NCI-H2171 (cell line): Measurements from ENCODE around the gene DCTN1.
"Not testable (repeated sequence)": the region's sequence is repeated elsewhere in the genome, so short reads cannot be mapped to it uniquely, and the experiment has no call there.

Source experiments
- DNase-seq: peaks from one replicate; lab custom pipeline; 2025; lab: John Stamatoyannopoulos, UW

Gene DCTN1

DNA sequence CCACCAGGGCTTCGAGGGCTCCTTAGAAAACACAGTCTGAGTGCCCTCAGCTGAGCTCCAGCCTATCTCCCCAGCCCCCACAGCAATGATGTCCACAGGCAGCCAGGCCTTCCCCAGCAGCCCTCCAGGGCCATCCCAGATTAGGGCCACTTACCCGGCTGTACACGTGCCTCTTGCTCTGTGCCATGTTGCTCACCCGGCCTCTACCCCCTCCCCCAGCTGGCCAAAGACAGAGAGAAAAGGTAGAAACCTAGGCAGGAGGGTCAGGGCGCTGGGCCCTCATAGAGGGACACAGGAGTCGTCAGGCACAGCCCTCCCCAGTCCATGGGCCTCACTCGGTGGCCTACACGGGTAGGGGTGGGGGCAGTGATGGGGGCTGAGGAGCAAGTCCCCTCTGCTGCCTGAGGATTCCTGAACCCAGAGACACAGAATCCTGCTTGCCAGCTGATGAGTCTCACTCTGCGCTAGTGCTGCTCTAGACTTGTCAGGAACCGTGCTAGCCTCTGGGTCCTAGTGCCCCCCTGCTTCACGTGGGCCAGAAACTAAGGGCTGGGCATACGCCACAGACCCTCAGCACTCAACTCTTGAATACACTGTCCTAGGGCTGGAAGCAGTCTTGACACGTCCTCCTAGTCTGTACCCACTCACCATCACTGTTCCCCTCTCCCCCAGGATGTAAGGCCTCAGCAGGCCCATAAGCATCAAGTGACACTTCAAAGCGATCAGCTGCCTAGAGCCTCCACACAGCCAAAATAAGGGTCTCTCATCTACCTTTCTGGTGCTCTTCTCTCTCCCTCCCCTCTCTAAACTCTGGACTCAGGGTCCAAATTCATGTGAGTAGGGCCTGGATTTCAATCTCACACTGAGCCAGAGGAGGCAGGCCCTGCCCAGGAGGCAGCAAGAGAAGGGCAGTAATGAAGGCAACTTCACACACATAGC is at the start of gene DCTN1:
Gene DCTN1 (minus strand): TSS at position 461 of the 939 bp plus-strand sequence. CDS start 274 bp downstream, at position 187.
- no peak for DNase-seq

DNA sequence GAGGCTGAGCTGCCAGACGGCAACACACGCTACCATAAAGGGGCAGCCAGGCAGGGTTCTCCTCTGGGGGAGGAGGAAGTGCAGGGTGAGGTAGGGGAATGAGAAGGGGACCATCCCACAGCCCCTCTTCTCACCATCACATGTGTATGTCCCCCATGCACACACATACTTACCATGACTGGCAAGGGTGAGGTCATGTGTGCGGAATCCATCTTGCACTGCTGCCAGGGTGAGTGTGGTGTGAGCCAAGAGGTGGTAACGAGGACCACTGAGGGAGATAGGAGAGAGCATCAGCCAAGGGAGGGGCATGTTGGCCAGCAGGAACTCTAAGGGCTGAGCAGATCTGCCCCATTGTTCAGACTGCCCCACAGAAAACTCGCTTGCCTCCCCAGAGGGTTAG is 48.6 kb upstream of the DCTN1 start:
- no peak for DNase-seq

- no peak for DNase-seq
These were observed 47.4 kb upstream of the DCTN1 start for GRCh38 chr2:74427551-74427950.

DNA sequence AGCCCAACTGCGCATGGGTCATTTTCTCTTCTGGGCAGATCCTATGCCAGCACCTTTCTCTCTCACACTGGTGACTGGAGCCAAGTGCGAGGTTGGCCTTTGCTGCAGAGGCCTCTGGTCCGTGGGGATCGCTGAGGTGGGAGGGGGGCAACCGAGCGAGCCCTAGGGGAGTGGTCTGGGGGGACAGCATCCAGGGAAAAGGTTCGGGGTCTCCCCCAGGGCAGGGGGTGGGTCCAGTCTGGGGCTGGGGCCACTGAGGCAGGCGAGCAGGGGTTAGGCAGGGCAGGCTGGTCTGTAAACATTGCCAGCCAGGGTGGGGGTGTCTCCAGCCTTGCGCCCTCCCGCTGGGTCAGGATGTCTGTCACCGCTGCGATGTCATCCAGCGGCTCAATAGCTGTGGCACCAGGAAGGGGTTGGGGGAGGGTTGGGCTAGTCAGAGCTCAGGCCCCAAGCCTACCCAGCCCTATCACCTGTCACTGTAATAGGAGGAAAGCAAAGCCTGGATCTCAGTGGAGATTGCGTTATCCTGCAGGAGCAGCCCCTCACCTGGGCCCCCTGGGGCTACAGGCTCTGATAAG is 46.2 kb upstream of the DCTN1 start:
- no peak for DNase-seq

- no peak for DNase-seq
These were observed 45.4 kb upstream of the DCTN1 start for GRCh38 chr2:74425523-74425922.

GRCh38 chr2:74424995-74425406 is 44.9 kb upstream of the DCTN1 start:
- DNase-seq, result no peak

DNA sequence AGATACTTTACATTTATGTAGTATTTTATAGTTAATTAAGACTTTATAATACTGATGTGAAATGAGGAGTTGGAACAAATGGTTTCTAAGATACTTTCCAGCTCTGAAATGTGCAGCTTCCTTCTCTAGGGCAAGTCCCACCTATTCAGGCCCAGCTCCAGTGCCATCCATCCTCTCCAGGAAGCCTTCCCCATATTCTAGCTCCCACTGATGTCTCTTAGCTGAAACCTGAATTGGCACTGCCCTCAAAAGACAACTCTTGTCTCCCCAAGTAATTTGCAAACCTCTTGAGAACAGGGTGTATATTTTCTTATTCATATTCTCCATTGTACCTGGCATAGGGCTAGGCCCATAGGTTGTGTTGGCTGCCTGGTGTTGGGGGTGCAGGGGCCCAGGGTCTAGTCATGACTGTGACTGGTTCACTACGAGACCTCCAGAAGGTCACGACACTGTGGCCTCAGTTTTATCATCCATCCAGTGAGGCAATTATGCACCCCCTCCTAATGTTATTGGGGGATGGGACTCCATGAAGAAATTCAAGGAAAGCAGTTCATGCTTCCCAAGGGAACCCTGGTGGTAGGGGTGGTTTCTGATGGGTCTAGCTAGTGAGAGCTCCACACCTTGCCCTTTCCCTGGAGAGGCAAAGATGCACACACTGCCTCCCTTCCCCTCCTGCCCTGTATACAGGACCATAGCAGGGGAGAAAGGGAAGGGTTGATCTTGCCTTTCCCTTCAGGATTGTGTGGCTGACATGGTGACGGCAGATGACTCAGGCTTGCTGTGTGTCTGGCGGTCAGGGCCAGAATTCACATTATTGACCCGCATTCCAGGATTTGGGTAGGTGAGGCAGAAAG is 44.3 kb upstream of the DCTN1 start:
- no peak for DNase-seq

DNA sequence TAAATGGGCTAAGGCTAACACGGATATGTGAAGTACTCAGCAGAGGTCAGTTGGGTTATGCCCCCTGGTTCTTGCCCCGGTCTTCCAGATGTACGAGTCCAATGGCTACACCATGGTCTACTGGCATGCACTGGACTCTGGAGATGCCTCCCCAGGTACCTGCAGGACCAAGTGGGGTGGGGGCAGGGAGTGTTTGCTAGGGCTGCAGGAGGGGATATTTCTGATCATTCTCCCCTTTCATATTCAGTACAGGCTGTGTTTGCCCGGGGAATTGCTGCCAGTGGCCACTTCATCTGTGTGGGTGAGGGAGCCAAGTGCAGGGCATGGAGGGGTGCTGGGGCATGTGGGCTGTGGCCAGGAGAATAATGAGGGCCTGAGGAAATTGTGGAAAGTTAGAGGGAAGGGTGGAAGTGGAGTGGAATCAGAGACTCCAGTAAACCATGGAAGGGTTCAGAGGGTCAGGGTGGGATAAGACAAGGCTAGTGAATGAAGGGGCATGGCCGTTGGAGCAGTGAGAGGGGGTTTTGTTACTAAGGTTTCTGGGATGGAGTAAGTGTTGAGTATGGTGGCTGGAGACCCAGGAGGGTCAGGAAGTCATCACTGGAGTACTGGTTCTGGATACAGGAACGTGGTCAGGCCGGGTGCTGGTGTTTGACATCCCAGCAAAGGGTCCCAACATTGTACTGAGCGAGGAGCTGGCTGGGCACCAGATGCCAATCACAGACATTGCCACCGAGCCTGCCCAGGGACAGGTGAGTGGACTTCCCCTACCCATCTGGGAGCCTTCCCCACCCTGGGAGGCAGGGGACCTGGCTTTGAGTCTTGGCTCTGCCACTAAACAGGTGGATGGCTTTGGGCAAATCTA is 43.4 kb upstream of the DCTN1 start:
- no peak for DNase-seq

DNA sequence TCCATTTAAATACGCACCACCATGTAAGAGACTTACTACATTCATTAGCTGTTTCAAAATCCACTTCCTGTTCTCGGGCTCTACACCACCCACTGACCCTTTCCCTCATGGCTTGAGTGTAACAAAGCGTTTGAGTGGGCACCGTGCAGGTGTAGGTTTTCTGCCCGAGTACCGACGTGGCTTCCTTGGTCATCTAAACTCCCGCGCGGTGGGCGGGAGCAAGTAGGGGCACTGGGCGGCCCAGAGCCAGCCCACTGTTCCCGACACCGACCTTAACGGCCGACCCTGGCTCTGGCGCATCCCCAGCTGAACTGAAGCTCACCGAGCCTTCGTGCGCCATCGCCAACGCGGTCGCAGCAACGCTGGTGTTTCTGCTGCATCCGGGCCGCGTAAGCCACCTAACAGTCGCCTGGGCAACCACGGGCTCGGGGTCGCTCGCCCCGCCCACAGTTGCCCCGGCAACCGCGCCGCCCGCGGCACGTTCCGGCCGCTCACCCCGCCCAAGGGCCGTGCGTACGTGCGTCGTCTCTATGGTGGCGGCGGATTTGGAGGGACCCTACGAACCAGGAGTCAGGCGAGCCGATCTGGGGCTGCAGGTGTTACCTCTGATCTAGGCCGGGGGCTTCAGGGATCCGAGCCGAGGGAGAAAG is 41.2 kb upstream of the DCTN1 start, which contains the start of the genes C2orf81 and WDR54:
Gene C2orf81 (minus strand): TSS at position 399 of the 650 bp plus-strand sequence. CDS start 59 bp downstream, at position 340.
Gene WDR54 (plus strand): TSS at position 510 of the 650 bp plus-strand sequence. CDS start 424 bp downstream, outside the sequence.
- DNase-seq, result peak; percentile 92

DNA sequence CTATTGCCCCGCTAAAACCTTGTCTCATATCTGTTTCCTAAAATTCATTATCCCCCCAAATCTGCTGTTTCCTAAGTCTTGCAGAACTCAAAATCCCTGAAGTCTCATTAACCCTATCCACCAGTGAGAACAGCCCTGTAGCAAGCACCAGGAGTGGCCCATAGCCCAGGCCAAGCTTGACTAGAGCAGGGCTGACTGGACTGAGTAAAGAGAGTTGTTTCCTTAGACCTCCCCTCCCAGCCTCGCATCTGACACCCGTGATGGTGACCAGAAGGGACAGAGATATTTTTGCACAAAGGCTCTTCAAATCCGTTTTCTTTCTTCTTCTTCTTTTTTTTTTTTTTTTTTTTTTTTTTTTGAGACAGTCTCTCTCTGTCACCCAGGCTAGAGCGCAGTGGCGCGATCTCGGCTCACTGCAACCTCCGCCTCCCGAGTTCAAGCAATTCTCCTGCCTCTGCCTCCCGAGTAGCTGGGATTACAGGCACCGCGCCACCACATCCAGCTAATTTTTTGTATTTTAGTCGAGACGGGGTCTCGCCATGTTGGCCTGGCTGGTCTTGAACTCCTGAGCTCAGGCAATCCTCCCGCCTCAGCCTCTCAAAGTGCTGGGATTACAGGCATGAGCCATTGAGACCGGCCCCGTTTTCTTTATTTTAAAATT is 40.5 kb upstream of the DCTN1 start:
- not testable (repeated sequence) for DNase-seq

GRCh38 chr2:74420006-74420405 is 39.9 kb upstream of the DCTN1 start:
- no peak for DNase-seq

- DNase-seq, result no peak
These were observed 39.2 kb upstream of the DCTN1 start for GRCh38 chr2:74419345-74419744.

- no peak for DNase-seq
These were observed 38.2 kb upstream of the DCTN1 start for GRCh38 chr2:74418312-74418711.

DNA sequence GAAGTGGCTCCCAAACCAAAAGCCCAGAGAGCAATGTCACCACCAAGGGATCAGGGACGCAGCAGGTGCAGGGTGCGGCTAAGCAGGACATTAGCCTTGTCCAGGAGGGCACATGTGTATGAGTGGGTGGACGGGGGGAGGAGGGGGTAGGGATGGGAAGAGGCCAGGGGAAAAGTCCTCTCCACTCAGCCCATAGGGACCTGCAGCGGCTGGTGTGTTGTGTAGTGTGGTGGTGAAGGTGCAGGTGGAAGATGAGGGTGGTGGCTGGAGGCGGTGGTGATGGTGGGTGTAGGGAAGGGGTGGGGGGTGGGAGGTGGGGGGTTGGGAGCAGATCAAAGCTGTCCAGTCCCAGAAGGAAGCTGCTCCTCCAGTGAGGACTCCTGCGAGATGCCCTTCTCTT is 37.7 kb upstream of the DCTN1 start:
- no peak for DNase-seq

DNA sequence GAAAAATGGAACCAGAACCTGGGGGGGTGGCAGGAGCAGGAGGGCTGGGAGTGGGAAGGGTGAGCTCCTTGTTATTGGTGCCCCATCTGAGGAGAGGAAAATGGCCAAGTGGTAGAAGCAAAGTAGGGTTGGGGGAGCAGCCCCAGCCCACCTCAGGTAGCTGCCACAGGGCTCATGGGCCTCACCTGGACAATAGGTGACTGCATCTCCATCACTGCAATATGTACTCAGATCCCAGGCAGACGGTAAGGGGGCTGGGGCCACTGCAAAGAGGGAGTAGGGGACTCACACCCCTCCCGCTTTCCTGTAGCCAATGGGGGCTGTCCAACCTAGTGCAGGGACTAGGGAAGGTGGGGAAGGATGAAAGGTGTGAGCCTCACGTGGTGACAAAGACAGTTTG is 37.1 kb upstream of the DCTN1 start:
- no peak for DNase-seq

DNA sequence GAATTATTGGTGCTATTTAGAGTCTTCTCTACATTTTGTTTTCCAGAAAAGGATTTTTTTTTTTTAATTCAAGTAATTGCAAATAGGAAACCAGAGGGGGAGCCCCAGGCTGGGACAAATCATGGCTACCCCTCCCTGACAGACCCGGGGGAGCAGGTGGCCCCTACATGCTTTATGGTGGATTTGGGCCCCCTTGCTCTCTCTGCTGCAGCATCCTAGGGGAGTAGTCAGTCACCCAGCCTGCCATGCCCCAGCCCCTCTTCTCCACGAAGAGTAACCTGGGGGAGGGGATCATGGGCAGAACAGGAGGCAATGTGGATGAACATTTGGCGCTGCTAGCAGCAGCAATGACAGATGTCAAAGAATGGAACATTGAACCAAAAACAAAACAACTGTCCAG is 36.7 kb upstream of the DCTN1 start:
- peak; percentile 49 for DNase-seq

GRCh38 chr2:74415762-74416395 is 35.8 kb upstream of the DCTN1 start:
- DNase-seq, result no peak

- no peak for DNase-seq
These were observed 35.0 kb upstream of the DCTN1 start for GRCh38 chr2:74414881-74415761.

DNA sequence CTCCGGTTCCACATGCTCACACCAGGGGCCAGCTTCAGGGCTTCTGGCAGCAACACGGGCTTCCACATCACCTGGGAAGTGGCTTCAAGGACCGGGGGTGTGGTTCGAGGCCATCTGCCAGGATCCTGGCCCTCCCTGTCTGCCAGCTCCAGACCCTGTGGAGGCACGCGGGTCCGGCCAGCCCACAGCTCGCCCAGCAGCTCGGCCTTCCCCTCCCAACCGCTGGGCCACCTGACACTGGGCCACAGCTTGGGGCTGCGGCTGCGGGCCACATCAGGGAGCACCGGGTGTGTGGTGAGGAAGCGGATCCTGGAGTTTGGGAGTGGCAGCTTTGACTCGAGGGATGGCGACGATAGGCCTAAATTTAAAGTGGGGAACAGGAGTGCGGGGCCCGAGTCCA is 34.3 kb upstream of the DCTN1 start:
- no peak for DNase-seq
